Cardiac muscle cell (in vitro differentiated cells and primary cell): ENCODE data around the gene HSD17B3. TPM values are rescaled to one million over a fixed set of nuclear protein-coding genes. Genes with fewer than 3 reads are reported as not detected.

ENCODE experiments used
- DNase-seq, 2 donors: peaks; one replicate each; pipeline versions ENCODE4 v3.0.0 to v3.0.0-alpha.2; 2010 to 2017; ENCODE audit warnings: low read depth in 1 of 2, low spot score in 1 of 2
- H3K27ac ChIP-seq: fragments of 200-600 bp; sonication (generic); 2 replicates; pipeline ENCODE4 v1.5.1; 2016
- H3K27me3 ChIP-seq: fragments of 200-600 bp; sonication (generic); 2 replicates; pipeline ENCODE4 v1.6.0; 2016; ENCODE audit warnings: control low read depth
- H3K36me3 ChIP-seq: fragments of 200-600 bp; sonication (generic); 2 replicates; pipeline ENCODE4 v1.5.1; 2016; ENCODE audit warnings: control low read depth
- H3K4me1 ChIP-seq: fragments of 200-600 bp; sonication (generic); 2 replicates; pipeline ENCODE4 v1.8.1; 2017; ENCODE audit warnings: low read depth, mild to moderate bottlenecking, mixed run types
- H3K4me3 ChIP-seq: fragments of 200-600 bp; sonication (generic); 2 replicates; pipeline ENCODE4 v1.5.1; 2016; ENCODE audit warnings: mild to moderate bottlenecking
- H3K9me3 ChIP-seq: fragments of 200-600 bp; sonication (generic); 2 replicates; pipeline ENCODE4 v1.5.1; 2017; ENCODE audit warnings: low read depth, mild to moderate bottlenecking, control low read depth
- CTCF ChIP-seq: IDR thresholded peaks from 2 replicates; pipeline ENCODE4 v1.5.1; 2012; ENCODE audit warnings: low read depth, mild to moderate bottlenecking, low read length
- polyA plus RNA-seq: library from polyadenylated mRNA; unstranded; fragments of >200 nt; fragmentation: Nextera tagmentation; extraction: Ambion mirVana; gene quantifications from 2 replicates; pipeline ENCODE4 v1.2.1, GENCODE V29; 2016
- total RNA-seq: library from RNA; depleted of rRNA; stranded (reverse); fragments of >200 nt; gene quantifications from 2 replicates; pipeline ENCODE4 v1.2.3, GENCODE V29; 2016

The HSD17B3 gene
- total and polyA plus RNA-seq, 2 experiments from 2014 or later, result 0.63 to 1.3 TPM

GRCh38 chr9:96217754-96218693 is 84.0 kb downstream of the HSD17B3 start:
- peak; percentile 94 for TF ChIP-seq CTCF
- Histone ChIP-seq H3K4me3 (peak overlapping the region; percentile 24), H3K36me3 (no peaks in the 10 kb centered on the region), H3K27me3 (no peaks in the 10 kb centered on the region), H3K4me1 (peaks cover 16% of the 10 kb centered on the region), H3K27ac (peak overlapping the region; percentile 47), H3K9me3 (no peaks in the 10 kb centered on the region)
- peak; percentile 84 to 87 for DNase-seq

GRCh38 chr9:96217294-96217707 is 84.7 kb downstream of the HSD17B3 start:
- Histone ChIP-seq H3K9me3 (no peaks in the 10 kb centered on the region), H3K27me3 (no peaks in the 10 kb centered on the region), H3K4me3 (no peak overlapping the region), H3K27ac (peak overlapping the region; percentile 44), H3K36me3 (no peaks in the 10 kb centered on the region), H3K4me1 (peaks cover 16% of the 10 kb centered on the region)
- DNase-seq, result peak; percentile 61 to 80
- TF ChIP-seq CTCF, result no peak

- Histone ChIP-seq H3K27me3 (no peaks in the 10 kb centered on the region), H3K4me3 (no peak overlapping the region), H3K4me1 (peaks cover 16% of the 10 kb centered on the region), H3K9me3 (no peaks in the 10 kb centered on the region), H3K27ac (no peak overlapping the region), H3K36me3 (no peaks in the 10 kb centered on the region)
- no peak for TF ChIP-seq CTCF
- no peak for DNase-seq
Observed at GRCh38 chr9:96216583-96216982, 85.4 kb downstream of the HSD17B3 start.

- H3K4me3 ChIP-seq, result no peak overlapping the region
- no peaks in the 10 kb centered on the region for H3K27me3 ChIP-seq
- no peaks in the 10 kb centered on the region for H3K36me3 ChIP-seq
- no peak for TF ChIP-seq CTCF
- H3K4me1 ChIP-seq, result peaks cover 16% of the 10 kb centered on the region
- no peak for DNase-seq
- H3K9me3 ChIP-seq, result no peaks in the 10 kb centered on the region
- no peak overlapping the region for H3K27ac ChIP-seq
Observed at GRCh38 chr9:96215841-96216240, 86.1 kb downstream of the HSD17B3 start.

- no peaks in the 10 kb centered on the region for H3K27me3 ChIP-seq
- no peaks in the 10 kb centered on the region for H3K9me3 ChIP-seq
- DNase-seq, result no peak
- no peak overlapping the region for H3K4me3 ChIP-seq
- peaks cover 16% of the 10 kb centered on the region for H3K4me1 ChIP-seq
- no peak for TF ChIP-seq CTCF
- H3K27ac ChIP-seq, result no peak overlapping the region
- H3K36me3 ChIP-seq, result no peaks in the 10 kb centered on the region
Observed at GRCh38 chr9:96214635-96215034, 87.3 kb downstream of the HSD17B3 start.
